Vagina (tissue), 2 donors: ENCODE measurements around the gene MGME1.

Source experiments
- CTCF ChIP-seq, 3 experiments: fragments of 450-650 bp in 2 of 3; fragments of 200-600 bp in 1 of 3; sonication (generic) in 1 of 3; IDR thresholded peaks; one replicate each; pipeline ENCODE4 v1.5.1; 2017 to 2019; ENCODE audit warnings: antibody characterized with exemption in 3 of 3, mild to moderate bottlenecking in 2 of 3, moderate library complexity in 2 of 3
- POLR2A ChIP-seq, 2 donors: fragments of 450-650 bp; IDR thresholded peaks; one replicate each; pipeline ENCODE4 v1.6.1; 2017; ENCODE audit warnings: antibody characterized with exemption in 2 of 2, mild to moderate bottlenecking in 2 of 2, moderate library complexity in 2 of 2

GRCh38 chr20:17939622-17940223 lies 29.1 kb upstream of the MGME1 start:
- TF ChIP-seq CTCF (IDR thresholded peaks at IDR 0.05) = no peak
- TF ChIP-seq POLR2A (IDR thresholded peaks at IDR 0.05) = no peak
